ENCODE results near the gene SYT2. TPM values are rescaled to one million over a fixed set of nuclear protein-coding genes. Genes with fewer than 3 reads are reported as not detected.
"Not testable (repeated sequence)": the region's sequence is repeated elsewhere in the genome, so short reads cannot be mapped to it uniquely, and the experiment has no call there.

The SYT2 gene
- polyA plus RNA-seq, 2 donors: 0.01 to 0.04 TPM

DNA sequence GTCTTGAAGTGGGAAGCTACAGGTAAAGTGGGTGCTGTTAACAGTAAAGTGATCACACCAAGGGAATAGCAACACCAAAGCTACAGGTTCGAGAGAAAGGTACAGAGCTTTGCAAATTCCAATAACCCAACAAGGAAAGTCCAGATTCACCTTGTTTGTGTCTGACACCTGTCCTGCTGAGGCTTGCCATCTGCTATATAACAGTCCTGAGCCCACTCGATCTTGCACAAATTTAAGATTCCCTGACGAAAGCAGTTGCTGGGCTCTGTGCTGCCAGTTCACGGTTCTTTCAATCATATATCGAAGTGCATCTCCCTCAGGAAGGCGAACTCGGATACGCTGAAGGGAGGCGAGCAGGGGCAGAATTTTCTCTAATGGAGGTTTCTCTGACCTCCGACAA is 23.0 kb upstream of the SYT2 start:
- Histone ChIP-seq H3K27ac (ENCODE audit: low read depth in 2 of 2, low read length in 1 of 2) (no peak overlapping the region), H3K4me3 (ENCODE audit: low read depth in 1 of 2, low read length in 2 of 2) (no peak overlapping the region), H3K4me1 (ENCODE audit: control insufficient read depth in 2 of 2, insufficient read depth in 2 of 2, low read length in 1 of 2) (no peaks in the 10 kb centered on the region), H3K36me3 (ENCODE audit: control insufficient read depth in 2 of 2, insufficient read depth in 2 of 2, low read length in 1 of 2) (peaks cover 20 to 21% of the 10 kb centered on the region in 2 donors), H3K9me3 (ENCODE audit: control insufficient read depth in 2 of 2, insufficient read depth in 1 of 2, low read depth in 1 of 2, low read length in 1 of 2) (no peaks in the 10 kb centered on the region), H3K27me3 (ENCODE audit: control insufficient read depth in 1 of 2, insufficient read depth in 2 of 2, low read length in 2 of 2) (no peaks in the 10 kb centered on the region)
- 94% methylated on average over 10 of the region's 10 CpGs for WGBS, 2 donors

DNA sequence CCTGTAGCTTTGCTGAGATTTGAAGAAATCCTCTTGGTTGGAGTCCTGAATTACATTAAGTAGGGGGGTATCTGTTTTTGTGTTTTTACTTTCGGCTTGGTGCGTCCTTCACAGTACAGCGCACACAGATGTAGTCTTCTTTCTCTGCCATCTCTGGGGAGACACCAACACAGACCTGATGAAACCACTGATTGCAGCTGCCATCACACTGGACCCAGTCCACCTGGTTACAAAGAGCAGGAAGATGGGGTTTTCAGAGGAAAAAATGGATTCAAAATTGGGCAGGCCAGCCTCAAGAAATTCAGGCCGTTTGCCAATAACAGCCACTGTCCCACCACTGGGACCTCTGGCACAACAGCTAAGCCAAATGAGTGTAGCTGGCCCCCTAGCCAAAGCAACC is 18.7 kb upstream of the SYT2 start:
- no peak overlapping the region for H3K27ac ChIP-seq (ENCODE audit: low read depth in 2 of 2, low read length in 1 of 2)
- H3K27me3 ChIP-seq (ENCODE audit: control insufficient read depth in 1 of 2, insufficient read depth in 2 of 2, low read length in 2 of 2): no peaks in the 10 kb centered on the region
- H3K4me3 ChIP-seq (ENCODE audit: low read depth in 1 of 2, low read length in 2 of 2): no peak overlapping the region
- H3K36me3 ChIP-seq (ENCODE audit: control insufficient read depth in 2 of 2, insufficient read depth in 2 of 2, low read length in 1 of 2): peaks cover 20% of the 10 kb centered on the region in 2 donors
- H3K9me3 ChIP-seq (ENCODE audit: control insufficient read depth in 2 of 2, insufficient read depth in 1 of 2, low read depth in 1 of 2, low read length in 1 of 2): no peaks in the 10 kb centered on the region
- no peaks in the 10 kb centered on the region for H3K4me1 ChIP-seq (ENCODE audit: control insufficient read depth in 2 of 2, insufficient read depth in 2 of 2, low read length in 1 of 2)
- WGBS, 2 donors: 88 to 89% methylated on average over 4 of the region's 4 CpGs

DNA sequence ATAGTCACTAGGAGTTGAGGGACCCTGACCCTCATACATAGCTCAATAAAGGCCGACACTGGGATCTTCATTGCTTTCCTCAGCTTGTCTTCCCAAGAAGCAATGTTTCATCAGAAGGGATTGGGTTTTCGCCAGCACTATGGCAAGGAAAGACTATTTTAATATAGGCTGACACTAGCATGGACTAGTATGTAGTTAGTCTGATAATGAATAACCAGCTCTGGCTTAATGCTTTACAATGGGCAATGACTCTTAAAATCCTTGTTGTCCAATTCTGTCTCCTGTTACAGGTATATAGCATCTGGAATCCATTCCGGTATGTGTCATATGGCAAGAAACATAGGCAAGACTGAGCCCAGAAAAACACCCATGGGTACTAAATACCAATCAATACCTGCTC is 15.3 kb upstream of the SYT2 start:
- no peaks in the 10 kb centered on the region for H3K27me3 ChIP-seq (ENCODE audit: control insufficient read depth in 1 of 2, insufficient read depth in 2 of 2, low read length in 2 of 2)
- peaks cover 11 to 13% of the 10 kb centered on the region in 2 donors for H3K36me3 ChIP-seq (ENCODE audit: control insufficient read depth in 2 of 2, insufficient read depth in 2 of 2, low read length in 1 of 2)
- H3K27ac ChIP-seq (ENCODE audit: low read depth in 2 of 2, low read length in 1 of 2): no peak overlapping the region
- no peaks in the 10 kb centered on the region for H3K4me1 ChIP-seq (ENCODE audit: control insufficient read depth in 2 of 2, insufficient read depth in 2 of 2, low read length in 1 of 2)
- 93 to 94% methylated on average over 3 of the region's 3 CpGs for WGBS, 2 donors
- H3K4me3 ChIP-seq (ENCODE audit: low read depth in 1 of 2, low read length in 2 of 2): no peak overlapping the region
- H3K9me3 ChIP-seq (ENCODE audit: control insufficient read depth in 2 of 2, insufficient read depth in 1 of 2, low read depth in 1 of 2, low read length in 1 of 2): no peaks in the 10 kb centered on the region

DNA sequence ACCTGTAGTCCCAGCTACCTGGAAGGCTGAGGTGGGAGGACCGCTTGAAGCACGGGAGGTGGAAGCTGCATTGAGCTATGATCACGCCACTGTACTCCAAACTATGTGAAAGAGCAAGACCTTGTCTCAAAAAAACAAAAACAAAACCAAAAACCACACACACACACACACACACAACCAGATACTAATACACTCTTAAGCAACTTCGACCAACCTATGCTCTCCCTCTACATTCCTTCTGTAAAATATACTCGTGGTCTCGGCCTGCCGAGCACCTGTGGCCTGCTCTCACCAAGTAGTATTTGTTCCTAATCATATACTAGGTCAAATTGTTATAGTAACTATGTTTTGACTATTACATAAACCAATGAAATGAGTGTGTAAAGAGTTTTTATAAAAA is 13.5 kb upstream of the SYT2 start:
- WGBS, 2 donors: 89 to 93% methylated on average over 7 of the region's 7 CpGs
- no peaks in the 10 kb centered on the region for H3K36me3 ChIP-seq (ENCODE audit: control insufficient read depth in 2 of 2, insufficient read depth in 2 of 2, low read length in 1 of 2)
- H3K9me3 ChIP-seq (ENCODE audit: control insufficient read depth in 2 of 2, insufficient read depth in 1 of 2, low read depth in 1 of 2, low read length in 1 of 2): no peaks in the 10 kb centered on the region
- no peak overlapping the region for H3K27ac ChIP-seq (ENCODE audit: low read depth in 2 of 2, low read length in 1 of 2)
- no peaks in the 10 kb centered on the region for H3K27me3 ChIP-seq (ENCODE audit: control insufficient read depth in 1 of 2, insufficient read depth in 2 of 2, low read length in 2 of 2)
- no peaks in the 10 kb centered on the region for H3K4me1 ChIP-seq (ENCODE audit: control insufficient read depth in 2 of 2, insufficient read depth in 2 of 2, low read length in 1 of 2)
- H3K4me3 ChIP-seq (ENCODE audit: low read depth in 1 of 2, low read length in 2 of 2): no peak overlapping the region

DNA sequence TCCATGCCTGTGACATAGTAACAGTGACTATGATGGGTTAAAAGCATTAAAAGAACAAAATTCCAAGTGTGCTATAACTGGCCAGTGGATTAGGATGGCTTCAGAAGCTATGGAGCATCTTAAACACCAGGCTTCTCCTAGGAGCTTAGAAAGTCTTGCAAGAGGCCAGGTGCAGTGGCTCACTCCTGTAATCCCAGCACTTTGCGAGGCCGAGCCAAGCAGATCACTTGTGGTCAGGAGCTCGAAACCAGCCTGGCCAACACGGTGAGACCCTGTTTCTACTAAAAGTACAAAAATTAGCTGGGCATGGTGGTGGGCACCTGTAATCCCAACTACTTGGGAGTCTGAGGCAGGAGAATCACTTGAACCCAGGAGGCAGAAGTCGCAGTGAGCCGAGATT is 12.8 kb upstream of the SYT2 start:
- H3K4me1 ChIP-seq (ENCODE audit: control insufficient read depth in 2 of 2, insufficient read depth in 2 of 2, low read length in 1 of 2); H3K4me3 ChIP-seq (ENCODE audit: low read depth in 1 of 2, low read length in 2 of 2); H3K27me3 ChIP-seq (ENCODE audit: control insufficient read depth in 1 of 2, insufficient read depth in 2 of 2, low read length in 2 of 2); H3K27ac ChIP-seq (ENCODE audit: low read depth in 2 of 2, low read length in 1 of 2); H3K9me3 ChIP-seq (ENCODE audit: control insufficient read depth in 2 of 2, insufficient read depth in 1 of 2, low read depth in 1 of 2, low read length in 1 of 2); H3K36me3 ChIP-seq (ENCODE audit: control insufficient read depth in 2 of 2, insufficient read depth in 2 of 2, low read length in 1 of 2): not testable (repeated sequence)
- 81% methylated on average over 6 of the region's 6 CpGs for WGBS, 2 donors

DNA sequence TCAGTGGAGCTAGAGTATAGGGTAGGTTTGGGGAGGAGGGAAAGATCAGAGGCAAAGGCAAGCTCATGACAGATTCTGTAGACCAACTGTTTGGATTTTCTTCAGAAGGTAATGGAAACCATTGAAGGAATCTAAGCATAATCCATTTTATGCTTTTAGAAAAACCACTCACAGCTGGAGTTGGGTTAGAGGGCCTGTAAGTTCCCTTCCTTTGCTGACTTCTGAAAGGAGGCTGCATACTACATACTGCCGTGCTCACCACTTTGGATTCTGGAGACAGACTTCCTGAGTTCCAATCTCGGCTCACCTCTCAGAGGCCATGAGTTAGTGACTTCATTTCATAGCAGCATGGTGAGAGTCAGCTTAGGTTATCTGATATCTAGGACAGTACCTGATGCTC is 6.4 kb upstream of the SYT2 start:
- Histone ChIP-seq H3K4me1 (ENCODE audit: control insufficient read depth in 2 of 2, insufficient read depth in 2 of 2, low read length in 1 of 2) (no peaks in the 10 kb centered on the region), H3K36me3 (ENCODE audit: control insufficient read depth in 2 of 2, insufficient read depth in 2 of 2, low read length in 1 of 2) (no peaks in the 10 kb centered on the region), H3K9me3 (ENCODE audit: control insufficient read depth in 2 of 2, insufficient read depth in 1 of 2, low read depth in 1 of 2, low read length in 1 of 2) (no peaks in the 10 kb centered on the region), H3K27ac (ENCODE audit: low read depth in 2 of 2, low read length in 1 of 2) (no peak overlapping the region), H3K4me3 (ENCODE audit: low read depth in 1 of 2, low read length in 2 of 2) (no peak overlapping the region), H3K27me3 (ENCODE audit: control insufficient read depth in 1 of 2, insufficient read depth in 2 of 2, low read length in 2 of 2) (no peaks in the 10 kb centered on the region)
- 79 to 84% methylated on average over 2 of the region's 2 CpGs for WGBS, 2 donors

DNA sequence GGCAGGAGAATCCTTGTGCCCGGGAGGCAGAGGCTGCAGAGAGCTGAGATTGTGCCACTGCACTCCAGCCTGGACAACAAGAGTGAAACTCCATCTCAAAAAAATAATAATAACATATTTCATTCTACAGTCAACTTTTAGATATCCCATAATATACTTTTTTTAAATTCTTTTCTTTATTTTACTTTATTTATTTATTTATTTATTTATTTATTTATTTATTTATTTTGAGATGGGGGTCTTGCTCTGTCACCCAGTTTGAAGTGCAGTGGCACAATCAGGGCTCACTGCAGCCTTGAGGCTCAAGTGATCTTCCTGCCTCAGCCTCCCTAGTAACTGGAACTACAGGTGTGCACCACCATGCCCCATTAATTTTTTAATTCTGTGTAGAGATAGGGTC is 3.9 kb upstream of the SYT2 start:
- WGBS, 2 donors: 93 to 95% methylated on average over 1 of the region's 1 CpG

DNA sequence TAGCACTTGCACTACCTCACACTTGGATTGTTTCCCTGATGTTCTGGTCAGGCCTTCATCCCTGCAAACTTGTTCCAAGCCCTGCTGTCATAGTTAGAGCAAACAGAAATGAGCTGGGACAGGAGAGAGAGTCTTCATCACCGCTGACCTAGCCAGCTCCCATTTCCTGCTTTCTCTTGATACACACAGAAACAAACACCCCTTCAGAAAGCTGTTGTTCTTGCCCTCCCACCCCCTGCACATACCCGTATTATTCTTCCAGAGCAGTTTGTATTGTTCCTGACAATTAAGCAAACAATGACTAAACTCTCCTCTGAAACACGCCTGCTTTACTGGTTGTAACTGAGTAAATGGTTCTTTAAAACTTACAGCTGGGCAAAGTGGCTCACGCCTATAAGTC is 2.9 kb upstream of the SYT2 start:
- peaks cover 0 to 11% of the 10 kb centered on the region in 2 donors for H3K4me1 ChIP-seq (ENCODE audit: control insufficient read depth in 2 of 2, insufficient read depth in 2 of 2, low read length in 1 of 2)
- no peaks in the 10 kb centered on the region for H3K9me3 ChIP-seq (ENCODE audit: control insufficient read depth in 2 of 2, insufficient read depth in 1 of 2, low read depth in 1 of 2, low read length in 1 of 2)
- WGBS, 2 donors: 31 to 39% methylated on average over 4 of the region's 4 CpGs
- H3K27ac ChIP-seq (ENCODE audit: low read depth in 2 of 2, low read length in 1 of 2): no peak overlapping the region
- H3K4me3 ChIP-seq (ENCODE audit: low read depth in 1 of 2, low read length in 2 of 2): no peak overlapping the region
- peaks cover 0 to 15% of the 10 kb centered on the region in 2 donors for H3K27me3 ChIP-seq (ENCODE audit: control insufficient read depth in 1 of 2, insufficient read depth in 2 of 2, low read length in 2 of 2)
- no peaks in the 10 kb centered on the region for H3K36me3 ChIP-seq (ENCODE audit: control insufficient read depth in 2 of 2, insufficient read depth in 2 of 2, low read length in 1 of 2)

More for the DNA sequence above, 3.9 kb upstream of the SYT2 start:
- not testable (repeated sequence) for H3K4me3 ChIP-seq (ENCODE audit: low read depth in 1 of 2, low read length in 2 of 2); H3K36me3 ChIP-seq (ENCODE audit: control insufficient read depth in 2 of 2, insufficient read depth in 2 of 2, low read length in 1 of 2); H3K9me3 ChIP-seq (ENCODE audit: control insufficient read depth in 2 of 2, insufficient read depth in 1 of 2, low read depth in 1 of 2, low read length in 1 of 2); H3K27ac ChIP-seq (ENCODE audit: low read depth in 2 of 2, low read length in 1 of 2); H3K4me1 ChIP-seq (ENCODE audit: control insufficient read depth in 2 of 2, insufficient read depth in 2 of 2, low read length in 1 of 2)
- H3K27me3 ChIP-seq (ENCODE audit: control insufficient read depth in 1 of 2, insufficient read depth in 2 of 2, low read length in 2 of 2): peaks cover 0 to 12% of the 10 kb centered on the region in 2 donors

DNA sequence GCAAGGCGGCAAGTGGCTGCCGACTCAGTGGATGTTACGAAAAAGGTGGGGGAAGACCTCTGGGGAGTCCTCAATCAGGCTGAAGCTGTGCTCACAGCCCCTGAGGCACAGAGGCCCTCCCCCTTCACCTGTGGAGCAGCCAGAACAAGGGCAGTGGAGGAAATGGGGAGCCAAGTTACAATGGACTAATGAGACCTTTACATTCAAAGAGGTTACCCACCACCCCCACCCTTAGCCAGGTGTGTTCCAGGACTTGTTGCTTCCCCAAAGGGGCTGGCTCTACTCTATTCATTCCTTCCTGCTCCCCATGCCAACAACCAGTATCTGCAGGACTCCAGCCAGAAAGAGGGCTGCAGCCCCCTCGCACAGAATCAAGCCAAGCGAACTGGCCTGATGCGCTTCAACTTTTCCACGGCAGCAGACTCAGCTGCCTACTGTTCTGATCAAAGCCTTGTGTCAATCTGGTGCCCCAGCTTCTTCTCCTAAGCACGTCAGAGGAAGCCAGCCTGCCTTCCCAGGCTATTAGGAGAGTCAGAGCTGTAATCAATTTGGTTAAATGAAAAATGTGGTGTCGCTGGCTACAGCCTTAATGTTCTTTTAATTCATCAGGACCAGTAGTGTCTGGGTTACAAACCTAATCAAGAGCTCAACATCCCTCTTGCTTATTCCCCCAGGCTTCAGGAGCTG is 1.8 kb upstream of the SYT2 start:
- 73 to 77% methylated on average over 9 of the region's 9 CpGs for WGBS, 2 donors
- Histone ChIP-seq H3K4me1 (ENCODE audit: control insufficient read depth in 2 of 2, insufficient read depth in 2 of 2, low read length in 1 of 2) (peaks cover 0 to 11% of the 10 kb centered on the region in 2 donors), H3K27ac (ENCODE audit: low read depth in 2 of 2, low read length in 1 of 2) (no peak overlapping the region), H3K9me3 (ENCODE audit: control insufficient read depth in 2 of 2, insufficient read depth in 1 of 2, low read depth in 1 of 2, low read length in 1 of 2) (no peaks in the 10 kb centered on the region), H3K36me3 (ENCODE audit: control insufficient read depth in 2 of 2, insufficient read depth in 2 of 2, low read length in 1 of 2) (no peaks in the 10 kb centered on the region), H3K27me3 (ENCODE audit: control insufficient read depth in 1 of 2, insufficient read depth in 2 of 2, low read length in 2 of 2) (peaks cover 0 to 15% of the 10 kb centered on the region in 2 donors), H3K4me3 (ENCODE audit: low read depth in 1 of 2, low read length in 2 of 2) (no peak overlapping the region)

DNA sequence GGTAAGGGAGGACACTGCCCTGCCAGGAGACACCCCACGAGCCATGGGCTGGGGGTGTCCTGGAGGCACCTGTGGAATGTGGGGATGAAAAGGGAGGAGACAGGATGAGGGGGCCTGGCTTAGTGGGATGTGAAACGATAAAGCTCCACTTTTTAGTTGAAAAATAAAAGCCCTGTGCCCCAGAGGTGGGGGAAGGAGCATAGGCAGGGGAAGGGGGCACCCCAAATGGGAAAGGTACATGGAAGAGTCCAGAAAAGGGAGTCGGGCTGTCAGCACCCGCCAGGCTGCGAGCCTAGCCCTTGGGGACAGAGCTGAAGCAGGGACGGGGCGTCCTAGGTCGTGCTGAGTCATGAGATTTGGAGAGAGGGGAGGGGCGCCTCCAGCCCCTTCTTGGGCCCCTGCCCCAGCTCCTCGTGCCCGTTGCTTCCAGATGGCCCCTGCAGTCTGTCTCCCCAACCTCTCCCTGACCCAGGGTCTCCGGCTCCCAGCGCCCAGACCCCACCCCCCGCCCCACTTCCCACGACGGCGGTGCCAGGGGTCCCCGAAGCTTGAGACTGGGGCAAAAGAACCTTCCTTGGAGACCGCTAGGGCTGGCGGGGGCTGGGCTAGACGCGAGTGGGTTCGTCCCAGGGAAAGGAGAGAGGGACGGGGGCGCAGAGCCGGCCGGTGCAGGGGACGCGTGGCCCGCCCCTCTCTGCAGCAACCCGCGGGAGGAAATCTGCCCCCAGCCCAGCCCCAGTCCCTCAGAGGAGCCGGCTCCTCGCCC is 795 bp downstream of the SYT2 start:
- peaks cover 0 to 15% of the 10 kb centered on the region in 2 donors for H3K27me3 ChIP-seq (ENCODE audit: control insufficient read depth in 1 of 2, insufficient read depth in 2 of 2, low read length in 2 of 2)
- peaks cover 0 to 11% of the 10 kb centered on the region in 2 donors for H3K4me1 ChIP-seq (ENCODE audit: control insufficient read depth in 2 of 2, insufficient read depth in 2 of 2, low read length in 1 of 2)
- no peak overlapping the region for H3K27ac ChIP-seq (ENCODE audit: low read depth in 2 of 2, low read length in 1 of 2)
- H3K4me3 ChIP-seq (ENCODE audit: low read depth in 1 of 2, low read length in 2 of 2): peak overlapping the region in 1 of 2 donors; percentile 32
- H3K36me3 ChIP-seq (ENCODE audit: control insufficient read depth in 2 of 2, insufficient read depth in 2 of 2, low read length in 1 of 2): no peaks in the 10 kb centered on the region
- WGBS, 2 donors: 2% methylated on average over 25 to 34 of the region's 34 CpGs
- no peaks in the 10 kb centered on the region for H3K9me3 ChIP-seq (ENCODE audit: control insufficient read depth in 2 of 2, insufficient read depth in 1 of 2, low read depth in 1 of 2, low read length in 1 of 2)
